Stimulated activated CD8-positive, alpha-beta memory T cell treated with anti-CD3 and anti-CD28 coated beads, Interleukin-15, amount 100 ng/mL, for 4 hours (primary cell): ENCODE measurements around the gene EGFR.
"Not testable (repeated sequence)": the region's sequence is repeated elsewhere in the genome, so short reads cannot be mapped to it uniquely, and the experiment has no call there.

Source experiments
- DNase-seq, 2 donors: peaks; one replicate each; pipeline ENCODE4 v3.0.0-alpha.2; 2020; ENCODE audit warnings: low read depth in 2 of 2

EGFR gene

DNA sequence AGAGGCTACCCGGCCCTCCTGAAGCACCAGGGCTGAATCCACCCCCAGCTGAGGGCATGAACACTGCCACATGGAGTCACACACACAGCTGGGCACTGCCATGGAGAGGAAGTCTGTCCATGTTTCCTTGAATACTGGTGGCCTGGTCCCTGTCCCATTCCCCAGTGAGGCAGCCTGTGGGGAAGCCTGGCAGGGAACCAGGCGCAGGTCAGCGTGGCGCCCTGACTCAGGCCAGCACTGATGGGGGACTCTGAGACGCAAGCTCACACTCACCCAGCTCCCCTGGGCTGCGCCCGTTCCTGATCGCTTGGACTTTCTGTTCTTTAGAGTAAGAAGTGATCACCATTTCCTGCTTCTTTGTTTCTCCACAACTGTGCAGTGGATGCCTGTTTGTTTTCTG, 128.3 kb downstream of the EGFR start:
- DNase-seq: no peak

DNA sequence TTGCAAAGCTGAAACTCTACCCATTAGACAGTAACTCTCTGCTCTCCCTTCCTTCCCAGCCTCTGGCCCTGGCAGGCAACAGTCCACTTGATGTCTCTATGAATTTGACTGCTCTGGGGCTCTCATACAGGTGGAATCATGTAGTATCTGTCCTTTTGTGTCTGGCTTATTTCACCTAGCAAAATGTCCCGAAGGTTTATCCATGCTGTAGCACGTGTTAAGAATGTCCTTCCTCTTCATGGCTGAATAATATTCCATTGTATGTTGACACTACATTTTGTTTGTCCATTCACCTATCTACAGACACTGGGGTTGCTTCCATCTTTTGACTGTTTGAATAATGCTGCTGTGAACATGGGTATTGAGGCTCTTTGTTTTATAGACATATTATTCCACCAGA, 128.9 kb downstream of the EGFR start:
- DNase-seq: no peak

DNA sequence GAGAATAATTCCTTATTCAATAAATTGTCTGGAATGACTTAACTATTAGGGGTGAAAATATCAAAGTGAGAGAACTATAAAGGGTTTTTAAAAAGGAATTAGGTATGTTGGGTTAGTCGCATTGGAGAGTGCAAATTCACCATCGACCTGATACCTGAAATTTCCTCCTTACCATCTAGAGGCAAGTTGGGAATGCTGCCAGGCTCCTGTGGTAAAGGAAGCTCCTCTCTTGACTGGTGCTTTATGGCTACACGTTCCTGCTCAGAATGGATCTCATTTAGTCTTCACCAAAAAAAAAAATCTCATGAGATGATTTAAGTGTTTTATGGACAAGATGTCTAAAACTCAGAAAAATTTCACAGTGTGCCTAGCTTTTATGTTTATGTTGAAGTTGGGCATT, 129.8 kb downstream of the EGFR start:
- no peak for DNase-seq

DNA sequence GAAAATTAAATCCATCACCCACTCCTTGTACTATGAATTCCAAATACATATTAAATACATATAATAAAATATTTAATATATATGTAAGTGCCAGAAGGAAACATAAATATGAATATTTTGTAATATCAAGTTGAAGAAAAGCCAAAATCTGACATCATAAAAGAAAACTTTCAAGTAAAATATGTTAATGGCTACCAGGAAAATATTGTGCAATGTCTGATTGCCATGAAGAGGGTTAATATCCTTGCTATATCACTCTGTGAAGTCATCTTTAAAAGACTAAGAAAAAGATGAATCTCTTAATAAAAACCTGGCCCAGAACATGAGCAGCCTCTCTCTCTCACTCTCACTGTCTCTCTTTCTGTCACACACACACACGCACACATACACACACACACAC, 130.2 kb downstream of the EGFR start:
- DNase-seq: no peak

DNA sequence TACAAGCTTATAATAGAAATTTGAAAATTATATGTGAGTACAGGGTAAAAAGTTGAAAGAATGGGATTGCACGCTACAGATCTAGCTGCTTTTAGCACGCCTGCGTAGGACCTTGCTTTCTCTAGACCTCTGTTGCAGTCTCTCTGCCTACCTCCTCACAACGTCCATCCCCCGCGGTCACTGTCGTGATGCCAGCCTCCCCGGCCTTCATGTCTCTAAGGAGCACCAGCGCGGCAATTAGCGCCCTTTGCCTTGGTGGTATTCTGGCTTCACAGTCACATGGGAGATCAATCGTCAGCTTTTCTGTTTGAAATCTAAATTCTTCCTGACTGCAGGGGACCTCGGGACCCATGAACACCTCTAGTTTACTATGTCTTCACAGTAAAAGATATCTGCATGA, 131.3 kb downstream of the EGFR start:
- DNase-seq: no peak

DNA sequence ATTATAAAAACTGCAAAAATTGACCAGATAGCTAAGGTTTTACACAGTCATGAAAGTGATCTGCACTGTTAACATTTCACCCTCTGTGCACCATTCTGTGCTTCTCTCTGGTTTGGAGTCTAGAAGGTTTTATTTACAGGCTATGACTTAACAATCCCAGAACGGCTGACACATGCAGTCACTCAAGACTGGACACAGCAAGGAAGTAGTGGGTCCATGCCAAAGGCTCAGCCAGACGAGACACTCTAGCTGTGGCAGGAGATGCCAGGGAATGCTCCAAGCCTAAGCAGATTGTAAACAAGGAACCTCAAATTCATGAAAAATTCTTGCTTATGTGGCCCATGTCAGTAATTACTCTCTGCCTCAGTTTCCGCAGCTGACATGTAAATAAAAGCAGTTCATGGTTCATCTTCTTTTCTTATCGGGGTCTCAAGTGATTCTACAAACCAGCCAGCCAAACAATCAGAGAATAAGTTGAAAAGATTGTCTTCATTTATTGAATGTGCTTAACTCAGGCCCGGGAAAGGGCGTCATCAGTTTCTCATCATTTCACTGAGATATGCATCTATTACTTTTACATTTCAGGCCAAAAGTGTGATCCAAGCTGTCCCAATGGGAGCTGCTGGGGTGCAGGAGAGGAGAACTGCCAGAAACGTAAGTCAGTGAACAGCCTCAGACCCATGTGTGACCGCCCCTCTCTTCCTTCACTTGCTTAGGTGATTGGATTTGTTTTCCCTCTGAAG, 132.1 kb downstream of the EGFR start:
- no peak for DNase-seq

DNA sequence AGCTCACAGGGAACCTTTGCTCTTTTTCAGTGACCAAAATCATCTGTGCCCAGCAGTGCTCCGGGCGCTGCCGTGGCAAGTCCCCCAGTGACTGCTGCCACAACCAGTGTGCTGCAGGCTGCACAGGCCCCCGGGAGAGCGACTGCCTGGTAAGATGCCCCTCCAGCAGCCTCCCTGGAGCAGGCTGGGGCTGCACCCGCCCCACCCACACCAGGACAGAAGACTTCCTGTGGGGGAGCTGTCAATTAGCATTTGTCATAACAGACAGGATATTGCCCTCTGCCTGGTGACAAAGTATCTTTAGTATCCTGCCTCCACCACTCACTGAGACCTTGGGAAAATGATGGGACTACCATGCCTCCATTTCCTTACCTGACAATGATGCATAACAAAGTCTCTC, 133.7 kb downstream of the EGFR start:
- DNase-seq: no peak

DNA sequence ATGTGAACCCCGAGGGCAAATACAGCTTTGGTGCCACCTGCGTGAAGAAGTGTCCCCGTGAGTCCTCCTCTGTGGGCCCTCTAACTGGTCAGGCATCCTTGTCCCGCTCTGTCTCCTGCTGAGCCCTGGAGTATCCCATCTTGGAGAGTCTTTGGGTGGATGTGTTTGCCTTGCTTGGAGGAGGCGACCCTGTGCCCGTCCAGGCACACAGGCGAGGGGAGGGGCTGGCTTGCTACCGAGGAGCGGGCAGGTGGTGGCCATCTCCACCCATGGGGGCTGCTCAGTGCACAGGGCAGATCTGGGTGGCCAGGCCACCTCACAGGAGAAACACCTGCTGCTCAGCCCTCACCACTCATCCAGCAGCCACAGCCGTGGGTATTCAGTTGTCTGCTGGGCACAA, 135.3 kb downstream of the EGFR start:
- DNase-seq: no peak

DNA sequence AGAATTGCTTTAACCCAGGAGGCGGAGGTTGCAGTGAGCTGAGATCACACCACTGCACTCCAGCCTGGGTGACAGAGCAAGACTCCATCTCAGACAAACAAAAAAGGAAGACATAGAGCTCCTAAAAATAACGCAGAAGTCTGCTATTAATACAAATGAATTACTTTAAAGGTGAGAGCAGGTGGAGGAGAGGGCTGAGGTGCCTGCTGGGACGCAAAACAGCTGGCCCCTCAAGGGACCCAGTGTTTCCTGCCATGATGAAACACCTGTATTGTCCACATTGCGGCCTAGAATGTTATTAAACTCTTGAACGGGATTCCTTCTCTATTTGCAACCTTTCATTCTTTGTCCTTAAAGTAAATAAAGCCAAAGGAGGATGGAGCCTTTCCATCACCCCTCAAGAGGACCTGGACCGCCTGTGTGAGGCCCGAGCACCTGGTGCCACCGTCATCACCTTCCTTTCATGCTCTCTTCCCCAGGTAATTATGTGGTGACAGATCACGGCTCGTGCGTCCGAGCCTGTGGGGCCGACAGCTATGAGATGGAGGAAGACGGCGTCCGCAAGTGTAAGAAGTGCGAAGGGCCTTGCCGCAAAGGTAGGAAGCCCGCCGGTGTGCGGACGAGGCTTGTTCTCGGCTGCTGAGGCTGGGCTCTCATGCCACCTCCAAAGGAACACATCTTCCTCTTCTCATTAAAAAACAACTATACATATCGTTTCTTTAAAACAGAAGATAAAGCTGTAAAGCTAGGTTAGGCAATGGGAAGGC, 136.7 kb downstream of the EGFR start:
- no peak for DNase-seq

DNA sequence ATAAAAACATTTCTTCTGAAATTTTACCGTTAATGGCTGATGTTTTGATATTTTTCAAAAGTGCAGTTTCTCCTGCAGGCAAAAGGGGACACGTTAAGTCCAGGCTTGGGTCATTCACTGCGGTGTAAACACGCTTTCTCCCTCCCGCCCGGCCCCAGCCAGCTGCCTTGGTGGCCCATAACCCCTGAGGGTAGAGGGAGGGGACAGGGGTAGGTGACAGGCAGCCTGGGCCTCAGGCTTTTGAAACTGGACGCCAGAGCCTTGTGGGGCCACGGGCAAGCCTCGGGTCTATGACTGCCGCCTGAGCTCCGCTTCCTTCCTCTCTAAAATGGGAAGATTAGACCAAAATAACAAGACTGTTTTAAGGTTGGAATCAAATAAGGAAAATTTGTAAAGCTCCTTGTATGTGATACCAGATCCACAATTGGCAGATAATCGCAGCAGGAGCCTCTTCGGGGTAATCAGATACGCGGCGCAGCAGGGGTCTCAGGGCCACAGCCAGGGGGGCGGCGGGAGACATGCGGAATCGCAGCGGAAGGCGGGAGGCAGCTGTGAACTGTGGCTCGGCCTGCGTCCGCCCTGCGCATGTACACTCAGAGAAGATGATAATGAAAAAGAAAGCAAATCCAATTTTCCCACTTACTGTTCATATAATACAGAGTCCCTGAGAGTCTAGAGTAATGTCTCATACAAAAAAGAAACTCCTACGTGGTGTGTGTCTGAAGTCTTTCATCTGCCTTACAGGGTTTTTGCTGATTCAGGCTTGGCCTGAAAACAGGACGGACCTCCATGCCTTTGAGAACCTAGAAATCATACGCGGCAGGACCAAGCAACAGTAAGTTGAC, 138.3 kb downstream of the EGFR start:
- DNase-seq: no peak

DNA sequence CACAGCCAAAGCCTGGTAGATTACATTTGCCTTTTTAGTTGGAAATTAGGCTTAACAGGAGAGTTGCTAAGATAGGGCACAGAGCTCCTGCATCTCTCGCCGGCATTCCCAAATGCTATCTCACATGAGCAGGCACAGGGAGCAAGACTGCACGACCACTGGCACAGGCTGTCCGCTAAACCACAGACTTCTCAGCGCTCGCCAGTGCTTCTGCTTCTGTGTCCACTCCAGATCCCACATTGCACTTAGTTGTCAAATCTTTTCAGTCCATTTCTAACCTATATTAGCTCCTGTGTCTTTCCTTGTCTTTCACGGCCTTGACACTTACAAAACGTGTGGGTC, 138.9 kb downstream of the EGFR start:
- DNase-seq: no peak

DNA sequence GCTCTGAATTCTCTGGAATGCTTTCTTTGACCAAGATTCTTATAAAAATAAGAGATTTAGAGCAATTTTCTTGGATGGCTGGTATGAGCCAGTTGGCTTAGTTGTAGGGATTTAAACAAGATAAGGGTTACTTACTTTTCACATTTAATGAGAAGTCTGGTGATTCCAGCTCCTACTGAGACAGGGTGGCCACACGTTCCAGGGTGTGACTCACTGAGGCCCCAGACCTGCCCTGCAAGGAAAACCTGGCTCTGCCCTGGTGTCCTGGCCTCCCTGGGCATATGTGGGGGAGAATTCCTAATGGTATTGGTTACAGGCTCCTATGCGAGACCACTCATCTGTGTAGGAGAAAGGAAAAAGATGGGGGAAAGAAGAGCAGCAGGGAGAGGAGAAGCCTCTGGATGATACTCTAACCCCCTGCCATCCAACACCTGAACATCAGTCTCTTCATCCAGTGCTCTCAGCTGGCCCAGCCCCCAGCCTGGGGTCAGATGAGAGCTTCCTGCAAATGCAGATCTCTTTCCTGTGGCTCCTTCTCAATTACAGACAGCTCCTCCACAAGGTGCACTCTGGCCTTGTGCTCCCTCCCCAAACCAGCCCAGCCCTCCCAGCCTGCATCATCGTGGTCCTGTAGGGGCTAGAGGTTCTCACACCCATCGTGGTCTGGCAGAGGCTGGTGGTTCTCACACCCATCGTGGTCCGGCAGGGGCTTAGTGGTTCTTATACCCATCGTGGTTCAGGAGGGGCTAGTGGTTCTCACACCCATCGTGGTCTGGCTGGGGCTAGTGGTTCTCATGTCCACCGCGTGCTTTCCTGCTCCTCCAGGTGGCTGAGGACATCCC, 139.9 kb downstream of the EGFR start:
- DNase-seq: no peak

DNA sequence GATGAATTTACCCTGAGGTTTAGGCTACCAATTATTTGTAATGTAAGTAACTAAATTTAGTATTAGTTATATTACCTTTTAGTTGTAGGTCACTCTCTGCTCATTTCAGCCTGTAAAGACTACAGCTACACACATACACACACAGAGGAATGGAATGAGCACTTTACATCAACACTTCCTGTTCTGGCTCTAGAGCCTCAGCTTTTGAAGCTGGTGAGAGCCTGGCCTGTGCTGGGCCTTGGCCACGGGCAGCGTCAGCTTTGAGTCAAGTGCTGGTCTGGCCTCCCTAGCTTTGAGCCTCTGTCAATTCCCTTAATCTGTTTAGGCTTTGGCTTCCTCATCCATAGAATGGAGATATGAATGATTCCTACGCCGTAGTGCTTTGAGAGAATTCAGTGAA, 141.7 kb downstream of the EGFR start:
- DNase-seq: no peak

DNA sequence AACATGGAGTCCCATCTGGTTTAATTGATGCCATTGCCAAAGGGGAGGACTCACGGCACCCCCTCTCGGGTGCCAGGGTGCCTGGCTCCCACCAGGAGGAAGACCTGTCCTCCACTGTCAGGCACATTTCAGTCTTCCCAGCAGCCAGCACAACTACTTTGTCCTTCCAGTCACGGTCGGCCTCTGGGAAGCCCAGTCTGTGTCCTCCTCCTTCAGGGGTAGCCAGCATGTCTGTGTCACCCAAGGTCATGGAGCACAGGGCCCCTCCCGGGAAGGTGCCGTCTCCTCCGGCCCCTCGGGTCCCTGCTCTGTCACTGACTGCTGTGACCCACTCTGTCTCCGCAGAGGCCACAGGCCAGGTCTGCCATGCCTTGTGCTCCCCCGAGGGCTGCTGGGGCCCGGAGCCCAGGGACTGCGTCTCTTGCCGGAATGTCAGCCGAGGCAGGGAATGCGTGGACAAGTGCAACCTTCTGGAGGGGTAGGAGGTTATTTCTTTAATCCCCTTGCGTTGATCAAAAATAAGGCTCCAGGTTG, 142.4 kb downstream of the EGFR start:
- DNase-seq: no peak

DNA sequence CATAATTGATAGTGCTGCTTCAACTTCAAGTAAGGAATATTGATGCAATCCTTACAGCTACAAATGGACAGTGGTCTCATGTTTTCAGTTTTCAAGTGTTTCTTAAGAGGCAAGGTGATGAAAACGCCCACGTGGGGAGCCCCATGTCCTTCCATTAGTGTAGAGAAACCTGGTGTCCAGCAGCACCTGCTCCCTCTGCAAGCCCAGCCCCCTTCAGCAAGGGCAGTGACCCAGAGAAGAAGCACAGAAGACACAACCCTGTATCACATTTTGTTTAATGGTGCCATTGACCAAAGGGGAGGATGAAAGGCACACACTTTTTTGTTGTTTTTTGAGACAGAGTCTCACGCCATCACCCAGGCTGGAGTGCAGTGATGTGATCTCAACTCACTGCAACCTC, 143.7 kb downstream of the EGFR start:
- DNase-seq: no peak

DNA sequence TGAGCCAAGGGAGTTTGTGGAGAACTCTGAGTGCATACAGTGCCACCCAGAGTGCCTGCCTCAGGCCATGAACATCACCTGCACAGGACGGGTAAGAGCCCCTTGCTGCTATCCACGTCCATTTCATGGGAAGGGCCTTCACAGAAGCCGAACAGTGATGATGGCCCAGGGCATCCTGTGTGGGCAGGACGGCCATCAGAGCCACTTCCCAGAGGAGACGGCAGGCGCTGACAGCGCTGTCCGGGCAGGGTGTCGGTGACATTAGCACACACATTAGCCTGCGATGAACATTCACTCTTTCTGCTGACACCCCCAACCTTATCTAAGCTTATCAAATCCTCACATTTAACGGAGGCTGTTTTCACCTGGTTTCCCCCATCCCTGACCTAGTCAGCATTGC, 144.9 kb downstream of the EGFR start:
- DNase-seq: no peak

DNA sequence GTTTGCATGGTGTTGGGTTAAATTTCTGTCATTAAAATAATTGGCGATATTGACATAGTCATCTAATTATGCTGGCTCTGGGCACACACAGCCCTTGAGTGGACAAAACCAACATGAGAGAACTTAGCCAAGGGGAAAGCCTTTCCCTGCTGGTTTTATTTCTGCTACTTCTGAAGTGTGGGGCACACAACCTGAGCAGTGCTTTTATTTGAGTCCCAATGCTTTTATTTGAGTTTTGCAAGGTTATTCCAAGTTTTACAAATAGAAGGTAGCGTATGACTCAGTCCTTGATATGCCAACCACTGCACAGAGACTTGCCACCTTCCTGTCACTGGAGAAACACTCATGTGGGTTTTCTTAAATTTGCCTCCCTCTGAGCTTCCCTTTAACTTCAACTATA, 145.7 kb downstream of the EGFR start:
- no peak for DNase-seq

DNA sequence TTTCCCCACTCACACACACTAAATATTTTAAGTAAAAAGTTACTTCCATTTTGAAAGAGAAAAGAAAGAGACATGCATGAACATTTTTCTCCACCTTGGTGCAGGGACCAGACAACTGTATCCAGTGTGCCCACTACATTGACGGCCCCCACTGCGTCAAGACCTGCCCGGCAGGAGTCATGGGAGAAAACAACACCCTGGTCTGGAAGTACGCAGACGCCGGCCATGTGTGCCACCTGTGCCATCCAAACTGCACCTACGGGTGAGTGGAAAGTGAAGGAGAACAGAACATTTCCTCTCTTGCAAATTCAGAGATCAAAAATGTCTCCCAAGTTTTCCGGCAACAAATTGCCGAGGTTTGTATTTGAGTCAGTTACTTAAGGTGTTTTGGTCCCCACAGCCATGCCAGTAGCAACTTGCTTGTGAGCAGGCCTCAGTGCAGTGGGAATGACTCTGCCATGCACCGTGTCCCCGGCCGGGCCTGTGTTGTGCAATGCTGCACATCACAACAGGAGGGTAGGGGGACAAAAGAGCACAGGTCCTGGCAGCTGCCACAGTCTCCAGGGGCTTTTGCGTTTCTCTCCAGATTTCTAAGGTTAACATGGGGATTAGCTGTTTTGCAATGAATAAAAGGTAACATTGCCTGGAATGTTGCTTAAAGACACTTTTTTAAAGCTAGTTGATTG, 146.5 kb downstream of the EGFR start:
- no peak for DNase-seq

DNA sequence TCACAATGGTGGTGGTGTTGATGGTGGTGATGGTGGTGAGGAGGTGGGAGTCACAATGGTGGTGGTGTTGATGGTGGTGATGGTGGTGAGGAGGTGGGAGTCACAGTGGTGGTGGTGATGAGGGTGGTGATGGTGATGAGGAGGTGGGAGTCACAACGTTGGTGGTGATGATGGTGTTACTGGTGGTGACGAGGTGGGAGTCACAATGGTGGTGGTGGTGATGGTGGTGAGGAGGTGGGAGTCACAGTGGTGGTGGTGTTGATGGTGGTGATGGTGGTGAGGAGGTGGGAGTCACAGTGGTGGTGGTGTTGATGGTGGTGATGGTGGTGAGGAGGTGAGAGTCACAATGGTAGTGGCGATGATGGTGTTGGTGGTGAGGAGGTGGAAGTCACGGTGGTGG, 148.5 kb downstream of the EGFR start:
- DNase-seq: not testable (repeated sequence)

DNA sequence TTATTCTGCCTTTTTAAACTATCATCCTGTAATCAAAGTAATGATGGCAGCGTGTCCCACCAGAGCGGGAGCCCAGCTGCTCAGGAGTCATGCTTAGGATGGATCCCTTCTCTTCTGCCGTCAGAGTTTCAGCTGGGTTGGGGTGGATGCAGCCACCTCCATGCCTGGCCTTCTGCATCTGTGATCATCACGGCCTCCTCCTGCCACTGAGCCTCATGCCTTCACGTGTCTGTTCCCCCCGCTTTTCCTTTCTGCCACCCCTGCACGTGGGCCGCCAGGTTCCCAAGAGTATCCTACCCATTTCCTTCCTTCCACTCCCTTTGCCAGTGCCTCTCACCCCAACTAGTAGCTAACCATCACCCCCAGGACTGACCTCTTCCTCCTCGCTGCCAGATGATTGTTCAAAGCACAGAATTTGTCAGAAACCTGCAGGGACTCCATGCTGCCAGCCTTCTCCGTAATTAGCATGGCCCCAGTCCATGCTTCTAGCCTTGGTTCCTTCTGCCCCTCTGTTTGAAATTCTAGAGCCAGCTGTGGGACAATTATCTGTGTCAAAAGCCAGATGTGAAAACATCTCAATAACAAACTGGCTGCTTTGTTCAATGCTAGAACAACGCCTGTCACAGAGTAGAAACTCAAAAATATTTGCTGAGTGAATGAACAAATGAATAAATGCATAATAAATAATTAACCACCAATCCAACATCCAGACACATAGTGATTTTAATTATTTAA, 151.7 kb downstream of the EGFR start:
- DNase-seq: no peak
